HG03520 (cell line): ENCODE data around the gene ZMAT1.
"Not testable (repeated sequence)": the region's sequence is repeated elsewhere in the genome, so short reads cannot be mapped to it uniquely, and the experiment has no call there.

ENCODE experiments used
- ATAC-seq: cut with Tn5 transposase; IDR thresholded peaks from one replicate; pipeline ENCODE4 v1.9.1; 2021; ENCODE audit warnings: mild to moderate bottlenecking, moderate library complexity; ENCODE audit not compliant: unreplicated experiment

ZMAT1 gene

DNA sequence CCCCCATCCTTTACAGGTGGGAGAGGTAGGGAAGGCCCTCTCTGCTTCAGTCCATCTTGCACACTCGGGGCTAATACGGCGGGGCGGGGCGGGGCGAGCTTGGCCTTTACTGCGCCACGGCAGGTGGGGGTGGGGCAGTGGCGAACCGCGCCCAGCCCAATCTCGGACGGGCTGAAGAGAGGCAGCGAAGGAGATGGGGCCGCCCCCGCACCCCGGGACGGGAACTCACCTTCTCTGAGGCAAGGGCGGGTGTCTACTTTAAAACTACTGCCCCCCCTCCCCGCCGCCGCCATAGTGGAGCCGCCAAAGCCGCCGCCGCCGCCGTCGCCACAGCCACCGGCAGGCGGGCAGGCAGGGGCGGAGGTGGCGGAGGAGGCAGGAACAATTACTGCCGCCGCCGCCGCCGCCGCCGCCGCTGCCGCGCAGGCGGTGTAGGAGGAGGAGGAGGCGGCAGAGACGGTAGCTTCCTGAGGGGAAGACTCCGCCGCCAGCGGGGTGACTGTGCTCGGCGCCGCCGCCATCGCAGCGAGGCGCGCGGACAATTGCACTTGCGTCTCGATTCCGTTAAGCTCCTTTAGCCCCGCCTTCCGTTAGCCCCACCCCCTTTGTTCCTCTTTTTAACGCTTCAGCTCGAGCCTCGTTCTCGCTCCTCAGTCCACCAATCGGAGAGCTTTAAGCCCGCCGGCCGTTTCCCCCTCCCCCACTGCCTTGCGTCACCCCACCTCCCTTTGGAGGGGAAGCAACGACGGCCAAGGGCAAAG lies at the start of gene ZMAT1:
Gene ZMAT1, minus strand, starts transcription at position 540 of the 761 bp plus-strand sequence. Its CDS starts 19 bp downstream, at position 521.
- ATAC-seq: peak; percentile 91

DNA sequence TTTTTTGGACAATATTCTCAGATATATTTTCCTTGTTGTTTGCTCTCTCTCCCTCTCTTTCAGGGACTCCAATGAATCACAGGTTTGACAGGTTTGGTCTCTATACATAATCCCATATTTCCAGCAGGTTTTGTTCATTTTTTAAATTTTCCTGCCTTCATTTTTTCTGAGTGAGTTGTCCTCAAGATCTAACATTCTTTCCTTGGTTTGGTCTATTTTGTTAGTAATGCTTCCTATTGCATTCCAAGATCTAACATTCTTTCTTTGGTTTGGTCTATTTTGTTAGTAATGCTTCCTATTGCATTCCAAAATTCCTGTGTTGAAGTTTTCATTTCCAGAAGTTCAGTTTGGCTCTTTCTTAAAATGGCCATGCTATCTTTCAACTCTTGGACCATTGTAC lies 45.3 kb upstream of the ZMAT1 start:
- no peak for ATAC-seq

- ATAC-seq: no peak
These were observed 41.2 kb upstream of the ZMAT1 start for GRCh38 chrX:101973066-101973465.

- not testable (repeated sequence) for ATAC-seq
These were observed 33.2 kb upstream of the ZMAT1 start for GRCh38 chrX:101964923-101965539.

GRCh38 chrX:101958139-101958538 lies 26.3 kb upstream of the ZMAT1 start:
- no peak for ATAC-seq

DNA sequence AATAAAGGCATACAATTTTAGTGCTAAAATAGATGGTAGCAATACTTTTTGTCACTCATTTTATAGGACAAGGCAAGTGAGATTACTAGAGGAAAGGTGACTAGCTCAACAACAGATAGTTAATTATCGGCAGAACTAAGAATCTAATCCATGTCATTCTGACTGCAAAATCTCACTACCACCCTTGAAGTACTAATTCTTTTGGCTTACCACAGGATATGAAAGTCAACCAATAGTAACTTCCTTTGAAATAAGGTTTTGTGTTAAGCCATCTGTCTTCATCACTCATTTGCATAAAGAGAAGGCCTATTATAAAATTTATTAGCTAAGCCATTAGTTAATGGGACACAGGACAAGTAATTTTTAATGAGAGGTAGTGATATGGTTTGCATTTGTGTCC lies 25.3 kb upstream of the ZMAT1 start:
- ATAC-seq: no peak

- no peak for ATAC-seq
These were observed 24.7 kb upstream of the ZMAT1 start for GRCh38 chrX:101956556-101956955.

GRCh38 chrX:101950581-101950980 lies 18.8 kb upstream of the ZMAT1 start:
- ATAC-seq: no peak

- ATAC-seq: no peak
These were observed 383 bp upstream of the ZMAT1 start for GRCh38 chrX:101932249-101932570.

DNA sequence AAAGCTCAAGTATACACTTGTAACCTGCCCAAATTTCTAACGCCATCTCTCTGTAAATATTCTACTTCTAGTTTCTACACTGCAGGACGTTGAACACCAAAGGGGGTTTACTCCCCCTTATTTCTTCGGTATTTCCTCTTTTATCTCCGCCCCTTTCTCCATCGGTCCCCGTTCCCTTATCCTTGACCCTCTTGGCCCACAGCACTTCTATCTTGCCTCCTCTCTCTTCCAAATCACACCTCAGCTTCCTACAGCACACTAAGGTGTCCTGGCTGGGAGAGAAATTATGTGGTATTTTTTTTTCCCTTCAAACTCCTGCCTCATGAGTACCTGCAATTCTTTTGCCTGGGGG lies 715 bp downstream of the ZMAT1 start:
- ATAC-seq: no peak

- no peak for ATAC-seq
These were observed 6.1 kb downstream of the ZMAT1 start for GRCh38 chrX:101925733-101926132.

DNA sequence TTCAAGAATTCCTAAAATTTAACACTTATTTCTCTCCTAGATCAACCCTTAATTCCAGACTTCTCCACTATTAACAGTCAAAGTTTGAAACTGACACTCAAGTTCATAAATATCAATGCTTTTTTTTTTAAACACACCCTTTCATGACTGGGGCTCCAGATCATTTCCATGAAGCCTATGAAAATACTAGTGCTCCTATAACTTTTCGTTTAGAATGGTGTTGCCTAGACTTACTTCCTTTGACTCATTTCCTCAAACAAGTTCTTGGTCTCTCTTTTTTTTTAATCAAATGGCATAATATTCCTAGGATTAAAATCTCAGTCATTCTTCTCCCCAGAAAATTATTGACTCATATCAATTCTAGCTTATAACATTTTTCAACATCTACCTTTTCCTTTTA lies 13.1 kb downstream of the ZMAT1 start:
- ATAC-seq: no peak

DNA sequence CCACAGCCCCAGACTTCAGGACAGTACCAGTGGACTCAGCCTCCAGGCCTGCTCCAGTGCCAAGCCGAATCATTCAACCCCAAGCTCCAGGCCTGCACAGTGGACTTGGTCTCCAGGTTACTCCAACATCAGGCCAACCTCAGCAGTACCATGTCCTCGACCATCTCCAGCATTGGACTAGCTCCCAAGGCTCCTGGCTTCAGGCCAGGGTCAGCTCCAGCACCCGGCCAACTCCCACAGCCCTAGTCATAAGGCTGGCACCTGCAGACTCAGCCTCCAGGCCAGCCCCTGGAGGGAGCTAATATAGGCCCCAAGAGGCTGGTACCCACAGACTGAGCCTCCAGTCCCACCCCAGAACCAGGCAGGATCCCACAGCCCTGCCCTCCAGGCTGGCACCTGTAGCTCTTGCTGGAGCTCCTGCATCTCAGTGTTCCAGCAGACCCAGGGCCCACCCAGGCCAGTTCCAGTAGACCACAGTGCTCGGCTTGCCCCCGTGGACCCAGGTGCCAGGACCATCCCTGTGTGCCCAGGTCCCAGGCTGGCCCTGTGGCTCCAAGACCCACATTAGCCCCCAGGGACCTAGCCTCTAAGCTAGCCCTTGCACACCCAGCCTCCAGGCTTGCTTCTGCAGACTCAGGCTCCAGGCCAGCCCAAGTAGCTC lies 25.6 kb downstream of the ZMAT1 start:
- ATAC-seq: no peak

- no peak for ATAC-seq
These were observed 26.8 kb downstream of the ZMAT1 start for GRCh38 chrX:101904996-101905395.
